Adrenal gland (tissue), 5 donors: ENCODE data around the gene GPD1L.

Source experiments
- CTCF ChIP-seq, 6 experiments: fragments of 450-650 bp in 4 of 6; fragments of 200-600 bp in 2 of 6; sonication (generic) in 1 of 6; IDR thresholded peaks; 1 replicate in 5 of 6; 2 replicates in 1 of 6; pipeline versions ENCODE4 v1.5.1 to v1.8.0; 2016 to 2021; ENCODE audit warnings: antibody characterized with exemption in 6 of 6, mild to moderate bottlenecking in 2 of 6, moderate library complexity in 1 of 6
- POLR2A ChIP-seq, 2 donors: fragments of 450-650 bp; IDR thresholded peaks; one replicate each; pipeline ENCODE4 v1.6.1; 2017; ENCODE audit warnings: antibody characterized with exemption in 2 of 2, mild to moderate bottlenecking in 2 of 2, moderate library complexity in 1 of 2
- donor health status: DM: no; HTN: no; CAD: no.

- TF ChIP-seq POLR2A (IDR thresholded peaks at IDR 0.05) (no peak), CTCF (IDR thresholded peaks at IDR 0.05) (no peak)
These were observed 11.8 kb downstream of the GPD1L start for GRCh38 chr3:32118215-32118614.
